Epidermal melanocyte (primary cell): ENCODE results near the gene C3.

Source experiments
- DNase-seq: peaks from one replicate; pipeline ENCODE4 v3.0.0; 2011; ENCODE audit warnings: low spot score; ENCODE audit not compliant: insufficient read length

Gene C3

DNA sequence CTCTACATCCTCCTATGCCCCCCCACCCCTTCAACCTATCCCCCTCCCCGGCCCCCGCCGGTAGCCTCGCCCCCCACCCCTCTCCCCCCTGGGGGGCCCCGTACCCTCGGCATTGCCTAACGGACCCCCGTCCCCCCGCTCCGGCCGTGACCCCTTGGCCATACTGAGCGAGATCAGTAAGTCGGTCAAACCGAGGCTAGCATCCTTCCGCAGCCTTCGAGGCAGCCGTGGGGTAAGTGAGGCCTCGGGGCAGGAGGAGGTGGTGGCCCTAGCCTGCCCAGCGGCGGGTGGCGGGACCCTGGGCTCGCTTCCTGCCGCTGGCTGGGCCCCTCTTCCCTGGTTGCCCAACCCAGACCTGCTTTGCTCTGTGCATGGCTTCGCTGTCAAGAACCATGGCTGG, 25.5 kb upstream of the C3 start:
- no peak for DNase-seq

DNA sequence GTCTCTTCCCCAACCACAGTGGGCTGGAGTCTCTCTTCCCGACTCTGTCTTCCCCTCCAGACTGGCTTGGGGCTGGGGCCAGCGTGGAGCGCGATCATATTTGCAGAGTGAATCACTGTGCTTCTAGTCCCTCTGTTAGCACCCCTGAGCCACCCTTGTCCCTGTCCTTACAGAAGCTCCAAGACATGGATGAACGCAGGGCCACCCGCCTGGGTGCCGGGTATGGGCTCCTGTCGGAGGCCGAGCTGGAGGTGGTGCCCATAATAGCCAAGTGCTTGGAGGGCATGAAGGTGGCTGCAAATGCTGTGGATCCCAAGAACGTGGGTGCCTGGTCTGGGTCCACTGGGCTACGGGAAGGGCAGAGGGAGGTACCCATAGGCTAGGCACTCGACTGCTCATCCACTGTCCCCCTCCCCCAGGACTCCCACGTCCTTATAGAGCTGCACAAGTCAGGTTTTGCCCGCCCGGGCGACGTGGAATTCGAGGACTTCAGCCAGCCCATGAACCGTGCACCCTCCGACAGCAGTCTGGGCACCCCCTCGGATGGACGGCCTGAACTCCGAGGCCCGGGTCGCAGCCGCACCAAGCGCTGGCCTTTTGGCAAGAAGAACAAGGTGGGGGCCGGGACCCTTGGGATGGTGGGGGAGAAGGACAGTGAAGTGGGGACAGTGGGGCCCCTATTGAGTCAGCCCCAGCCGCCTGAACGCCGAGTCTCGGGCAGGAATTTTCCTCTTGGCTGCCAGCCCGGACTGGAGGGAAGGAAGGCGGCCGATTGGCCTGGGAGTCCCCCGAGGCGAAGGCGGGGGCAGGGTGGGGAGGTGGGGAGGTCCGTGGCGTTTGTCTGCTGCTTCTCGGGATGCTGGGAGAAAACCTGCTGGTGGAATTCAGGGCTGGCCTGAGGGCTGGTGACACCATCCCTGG, 24.2 kb upstream of the C3 start:
- peak; percentile 84 for DNase-seq

DNA sequence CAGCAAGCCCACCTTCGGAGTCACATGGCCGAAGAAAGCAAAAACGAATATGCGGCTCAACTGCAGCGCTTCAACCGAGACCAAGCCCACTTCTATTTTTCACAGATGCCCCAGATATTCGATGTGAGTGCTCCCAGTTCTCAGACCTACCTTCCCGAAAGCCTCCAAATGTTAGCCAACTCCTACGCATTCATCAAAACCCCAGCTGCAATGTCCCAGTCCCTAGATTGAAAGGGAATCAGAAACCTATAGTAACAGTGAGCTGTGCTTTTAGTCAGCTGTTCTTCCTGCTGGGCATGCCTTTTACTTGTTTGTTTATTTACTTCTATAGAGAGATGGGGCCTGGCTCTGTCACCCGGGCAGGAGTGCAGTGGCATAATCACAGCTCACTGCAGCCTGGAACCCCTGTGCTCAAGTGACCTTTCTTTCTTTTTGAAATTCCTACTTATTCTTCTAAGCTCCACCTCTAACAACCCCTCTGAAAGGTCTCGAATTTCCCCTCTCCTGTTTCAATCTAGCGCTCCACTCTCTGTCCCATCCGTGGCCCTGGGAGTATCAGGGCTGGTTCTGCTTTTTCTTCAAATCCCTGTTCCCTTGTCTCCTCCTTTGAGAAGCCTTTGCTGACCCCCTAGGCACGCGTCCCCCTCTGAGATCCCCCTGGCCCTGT, 23.4 kb upstream of the C3 start:
- no peak for DNase-seq

DNA sequence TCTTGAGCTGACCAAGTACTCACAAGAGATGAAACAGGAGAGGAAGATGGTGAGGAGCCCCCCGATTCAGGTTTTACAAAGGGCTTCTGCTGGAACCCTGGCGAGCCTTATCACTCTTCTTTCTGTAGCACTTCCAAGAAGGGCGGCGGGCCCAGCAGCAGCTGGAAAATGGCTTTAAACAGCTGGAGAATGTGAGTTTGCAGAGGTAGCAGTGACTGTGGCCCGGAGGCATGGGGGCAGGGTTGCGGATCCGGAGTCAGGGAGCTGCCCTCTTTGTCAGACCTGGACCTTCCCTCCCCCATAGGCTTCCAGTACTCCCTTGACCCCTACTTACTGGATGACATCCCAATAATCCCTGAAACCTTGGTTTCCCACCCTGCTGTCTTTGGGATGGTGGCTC, 22.6 kb upstream of the C3 start:
- DNase-seq, result no peak

DNA sequence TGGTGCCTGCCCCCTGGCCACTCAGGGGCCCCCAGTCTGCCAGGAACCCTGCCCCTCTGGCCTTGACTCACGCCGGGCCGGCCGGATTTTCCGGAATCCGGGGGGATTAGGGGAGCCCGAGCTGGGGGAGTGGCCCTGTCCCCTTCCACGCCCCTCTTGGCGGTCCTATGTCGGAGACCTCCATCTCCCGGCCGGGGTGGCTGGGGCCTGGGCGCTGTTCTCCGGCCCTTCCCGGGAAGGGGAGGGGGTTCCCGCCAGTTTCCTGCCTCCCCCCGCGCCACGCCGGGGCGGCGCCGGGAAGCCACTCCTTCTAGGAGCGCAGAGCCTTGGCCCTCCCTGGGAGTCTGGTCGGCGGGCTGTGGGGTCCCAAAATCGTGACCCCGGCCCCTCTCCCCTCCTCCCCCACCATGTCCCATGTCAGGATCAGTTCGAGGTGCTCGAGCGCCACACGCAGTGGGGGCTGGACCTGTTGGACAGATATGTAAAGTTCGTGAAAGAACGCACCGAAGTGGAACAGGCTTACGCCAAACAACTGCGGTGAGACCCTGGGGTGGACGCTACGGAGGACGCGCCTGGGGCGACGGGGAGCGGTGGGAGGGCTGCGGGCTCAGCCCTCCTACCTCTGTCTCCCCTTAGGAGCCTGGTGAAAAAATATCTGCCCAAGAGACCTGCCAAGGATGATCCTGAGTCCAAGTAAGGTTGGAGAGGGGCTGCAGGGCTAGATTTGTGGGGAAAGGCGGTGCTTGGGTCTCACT, 20.3 kb upstream of the C3 start:
- DNase-seq, result no peak

DNA sequence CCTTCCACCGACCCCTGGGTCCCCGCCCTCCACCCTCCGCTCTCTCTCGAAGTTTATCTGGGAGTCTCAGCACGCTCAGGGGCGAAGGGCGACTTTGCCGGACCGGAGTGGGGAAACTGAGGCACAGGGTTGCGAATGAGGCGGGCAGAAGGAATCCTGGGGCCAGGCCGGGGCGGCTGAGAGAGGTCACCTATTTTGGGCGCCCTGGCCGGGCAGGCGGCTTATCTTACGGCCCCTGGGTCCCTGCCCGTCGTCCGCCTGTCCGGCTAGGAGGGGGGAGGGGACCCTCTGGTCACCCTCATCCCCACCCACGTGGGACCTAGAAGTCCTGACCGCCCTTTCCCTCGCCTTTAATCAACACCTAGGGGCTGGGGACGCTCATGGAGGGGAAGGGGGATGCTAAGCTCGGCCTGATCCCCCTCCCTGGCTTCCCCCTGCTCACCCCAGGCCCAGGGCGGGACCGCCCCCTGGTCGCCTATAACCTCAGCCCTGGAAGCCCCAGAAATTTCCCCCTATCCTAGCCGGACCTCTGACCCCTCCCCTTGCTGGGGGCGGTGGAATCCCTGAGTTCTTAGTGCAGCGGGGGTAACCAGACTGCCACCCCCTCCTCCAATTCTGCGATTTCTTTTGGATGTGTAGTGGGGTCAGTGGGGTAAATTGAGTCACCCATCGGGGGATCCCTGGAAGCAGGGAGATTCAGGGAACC, 19.6 kb upstream of the C3 start:
- no peak for DNase-seq

DNA sequence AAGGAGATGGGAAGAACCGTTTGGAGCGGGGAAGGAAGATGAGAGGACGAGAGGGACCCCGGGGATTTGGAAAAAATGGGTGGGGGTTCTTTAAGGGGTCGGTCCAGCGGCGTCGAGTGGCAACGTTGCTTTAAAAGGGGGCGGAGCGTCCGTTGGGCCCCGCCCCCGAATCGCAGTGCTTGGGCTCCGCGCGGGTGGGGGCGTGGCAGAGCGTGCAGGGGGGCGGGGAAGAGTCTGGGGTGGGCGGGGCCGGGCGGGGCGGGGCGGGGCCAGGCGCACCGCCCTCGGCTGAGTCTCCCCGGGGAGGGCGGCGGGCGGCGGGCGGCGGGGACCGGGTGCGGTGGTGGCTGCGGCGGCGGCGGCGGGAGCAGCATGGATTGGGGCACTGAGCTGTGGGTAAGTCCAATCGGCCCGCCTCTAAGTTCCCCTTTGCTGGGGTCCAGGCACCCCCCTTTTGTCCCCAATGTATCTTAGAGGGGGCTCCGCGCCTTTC, 19.0 kb upstream of the C3 start, which contains the start of gene TRIP10:
TRIP10 (plus strand) TSS at position 291 of the 493 bp plus-strand sequence; CDS start at position 373, 82 bp downstream.
- peak; percentile 58 for DNase-seq

DNA sequence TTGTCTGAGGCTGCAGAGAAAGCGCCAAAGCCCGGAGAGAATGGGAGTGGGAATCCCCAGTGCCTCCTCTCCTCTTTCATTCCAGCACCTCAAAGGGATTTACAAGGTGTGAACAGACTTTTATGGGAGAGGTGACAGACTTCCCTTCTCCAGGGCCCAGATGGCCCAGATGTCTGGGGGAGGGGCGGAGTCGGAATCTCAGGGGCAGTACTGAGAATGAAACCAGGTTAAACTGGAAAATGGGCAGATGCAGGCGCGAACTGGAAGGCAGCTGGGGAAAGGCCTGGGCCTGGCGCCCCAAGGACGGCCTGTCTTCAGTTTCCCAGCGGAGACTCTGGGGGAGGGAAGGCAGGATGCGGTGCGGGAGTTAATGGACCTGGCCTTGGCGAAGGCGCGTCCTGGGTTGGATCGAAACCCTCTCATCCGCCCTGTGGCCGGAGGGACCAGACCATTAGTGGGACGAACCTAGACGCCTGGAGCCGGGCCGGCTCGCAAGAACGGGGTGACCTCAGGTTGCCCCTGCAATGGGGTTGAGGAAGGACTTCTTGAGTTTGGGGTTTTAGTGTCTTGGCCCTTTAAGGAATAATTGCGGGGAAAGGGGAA, 18.4 kb upstream of the C3 start:
- no peak for DNase-seq

DNA sequence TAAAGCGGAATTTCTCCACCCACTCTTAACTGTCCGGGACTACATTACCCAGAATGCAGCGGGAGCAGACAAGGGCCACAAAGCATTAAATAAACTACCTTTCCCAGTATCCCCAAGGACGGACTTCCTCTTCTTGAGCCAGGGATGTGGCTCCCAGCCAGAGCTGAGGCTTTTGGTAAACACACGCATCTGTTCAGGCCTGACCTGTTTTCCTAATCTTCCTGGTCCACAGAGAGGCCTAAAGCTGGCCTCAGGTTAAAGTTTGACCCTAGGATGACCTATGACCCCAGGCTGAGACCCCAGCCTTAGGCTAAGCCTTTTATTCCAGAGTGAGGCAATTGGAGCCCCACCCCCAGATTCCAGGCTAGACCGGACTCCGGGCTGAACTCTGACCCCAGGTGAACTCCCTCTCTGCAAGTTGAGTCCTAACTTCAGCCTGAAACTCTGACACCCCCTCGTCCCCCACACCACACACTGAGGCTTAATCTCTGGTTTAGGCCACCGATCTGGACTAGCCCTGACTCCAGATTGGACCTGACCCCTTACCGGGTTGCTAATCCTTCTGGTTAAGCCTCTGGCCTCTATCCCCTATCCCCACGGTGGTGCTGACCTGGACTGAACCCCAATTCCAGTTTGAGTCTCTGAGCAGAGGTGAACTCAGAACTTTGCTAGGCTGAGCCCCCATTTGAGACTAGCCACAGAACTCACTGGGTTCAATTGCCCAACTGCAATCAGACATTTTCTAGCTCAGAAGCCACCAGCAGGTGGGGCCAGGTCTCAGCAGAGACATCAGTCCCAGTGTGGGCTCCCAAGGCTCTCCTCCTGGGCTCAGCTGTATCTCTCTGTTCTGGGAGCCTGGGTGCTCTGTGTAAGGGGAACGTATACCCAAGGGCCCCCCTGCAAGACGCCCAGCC, 17.7 kb upstream of the C3 start:
- DNase-seq, result no peak

DNA sequence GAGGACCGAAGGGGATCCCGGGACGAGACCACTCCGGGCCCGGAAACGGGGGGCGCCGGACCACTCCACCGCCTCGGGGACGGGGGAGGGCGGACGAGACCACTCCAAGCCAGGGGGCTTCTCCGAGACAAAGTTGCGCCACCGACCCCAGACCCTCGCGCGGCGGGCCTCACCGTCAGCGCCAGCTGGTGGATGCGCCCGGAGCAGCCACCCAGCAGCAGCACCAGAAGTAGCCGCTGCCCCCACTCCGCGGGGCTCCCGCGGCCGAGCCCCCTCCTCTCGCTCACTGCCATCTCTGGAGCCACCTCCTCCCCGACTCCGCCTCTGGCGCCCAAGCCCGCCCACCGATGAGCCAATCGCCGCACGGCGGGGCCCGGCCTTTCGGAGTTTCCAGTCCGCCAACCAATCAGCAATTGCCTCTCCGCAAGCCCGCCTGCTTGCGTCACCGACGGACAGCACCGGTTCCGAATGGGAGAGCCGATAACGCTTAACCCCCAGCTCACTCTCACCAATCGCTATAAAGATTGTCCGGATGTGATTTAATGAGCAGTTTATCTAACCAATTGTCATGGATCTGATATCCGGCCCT, 16.9 kb upstream of the C3 start, which contains the start of gene GPR108:
GPR108 (minus strand) TSS at position 297 of the 589 bp plus-strand sequence; CDS start at position 293, 4 bp downstream.
- DNase-seq, result peak; percentile 99

DNA sequence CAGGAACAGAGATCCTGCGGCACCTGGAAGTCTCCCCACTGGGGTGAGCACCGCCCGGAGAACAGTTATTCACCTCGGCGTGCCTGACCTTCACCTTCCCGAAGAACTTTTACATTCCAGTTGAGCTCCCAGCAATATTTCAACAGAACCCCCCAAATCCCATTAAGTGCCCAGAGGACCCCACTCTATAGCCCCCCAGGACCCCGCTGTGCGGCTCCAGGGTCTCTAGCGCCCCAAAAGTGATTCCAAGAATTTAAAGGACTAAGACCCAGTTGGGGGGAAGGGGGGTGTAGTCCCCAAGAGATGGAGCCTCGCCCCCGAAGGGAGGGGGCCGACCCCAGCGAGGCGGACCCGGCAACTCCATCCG, 16.4 kb upstream of the C3 start:
- no peak for DNase-seq

DNA sequence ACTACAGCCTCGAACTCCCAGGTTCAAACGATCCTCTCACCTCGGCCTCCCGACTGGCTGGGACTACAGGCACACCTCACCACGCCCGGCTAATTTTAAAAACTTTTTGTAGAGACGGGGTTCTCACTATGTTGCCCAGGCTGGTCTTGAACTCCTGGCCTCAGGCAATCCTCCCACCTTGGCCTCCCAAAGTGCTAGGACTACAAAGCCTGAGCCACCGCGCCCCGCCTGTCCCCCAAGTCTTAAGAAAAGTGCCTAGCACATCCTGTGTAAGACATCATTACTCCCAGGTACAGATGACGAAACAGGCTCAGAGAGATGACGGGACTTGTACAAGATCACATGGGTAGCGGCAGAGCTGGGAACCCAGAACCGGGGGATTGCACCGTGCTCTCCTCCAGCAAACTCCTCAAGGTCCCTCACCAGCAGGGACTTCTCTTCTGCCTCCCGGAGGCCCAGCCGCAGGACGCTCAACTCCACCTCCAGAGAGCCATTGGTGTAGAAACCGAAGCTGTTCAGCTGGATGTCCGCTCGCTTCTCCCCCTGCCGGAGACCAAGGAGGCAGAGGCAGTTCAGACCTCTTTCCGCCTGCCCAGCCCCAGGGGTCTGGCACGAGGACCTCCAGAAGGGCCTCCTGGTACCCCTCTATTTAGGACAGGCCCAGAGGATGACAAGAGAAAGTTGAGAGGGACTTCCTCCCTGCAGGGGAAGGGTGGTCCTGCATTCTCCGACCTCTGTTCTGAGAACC, 15.9 kb upstream of the C3 start:
- DNase-seq, result peak; percentile 95

DNA sequence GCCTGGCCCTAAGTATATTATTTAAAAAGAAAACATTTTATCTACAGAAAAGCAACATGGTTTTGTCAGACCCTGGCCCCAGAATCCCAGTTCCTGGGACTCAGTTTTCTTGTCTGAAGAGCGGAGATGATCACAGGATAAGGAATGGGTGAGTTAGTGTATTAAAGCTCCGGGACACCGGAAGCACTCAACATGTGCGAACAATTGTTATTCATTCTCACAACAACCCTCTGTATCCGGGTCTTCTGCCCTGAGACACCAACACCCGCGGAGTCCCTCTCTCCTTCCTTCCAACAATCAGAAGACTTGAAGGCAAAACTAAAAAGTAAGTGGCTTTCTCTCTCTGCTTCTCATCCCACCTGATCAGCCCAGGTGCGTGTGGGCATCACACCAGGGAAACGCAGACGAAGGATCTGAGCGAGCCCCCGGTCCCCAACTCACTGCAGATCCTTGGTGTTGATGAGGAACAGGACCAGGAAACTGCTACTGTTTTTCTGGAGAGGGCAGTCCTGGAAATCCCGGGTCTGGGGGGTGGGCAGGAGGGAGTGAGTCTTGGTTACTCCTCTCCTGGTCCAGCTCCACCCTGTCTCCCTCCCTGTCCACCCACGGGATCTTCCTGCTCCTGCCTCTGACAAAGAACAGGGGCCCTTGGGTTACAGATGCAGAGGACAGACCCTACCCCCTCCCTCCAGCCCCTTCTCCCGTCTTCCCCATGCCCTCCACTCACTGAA, 14.9 kb upstream of the C3 start:
- DNase-seq, result no peak

DNA sequence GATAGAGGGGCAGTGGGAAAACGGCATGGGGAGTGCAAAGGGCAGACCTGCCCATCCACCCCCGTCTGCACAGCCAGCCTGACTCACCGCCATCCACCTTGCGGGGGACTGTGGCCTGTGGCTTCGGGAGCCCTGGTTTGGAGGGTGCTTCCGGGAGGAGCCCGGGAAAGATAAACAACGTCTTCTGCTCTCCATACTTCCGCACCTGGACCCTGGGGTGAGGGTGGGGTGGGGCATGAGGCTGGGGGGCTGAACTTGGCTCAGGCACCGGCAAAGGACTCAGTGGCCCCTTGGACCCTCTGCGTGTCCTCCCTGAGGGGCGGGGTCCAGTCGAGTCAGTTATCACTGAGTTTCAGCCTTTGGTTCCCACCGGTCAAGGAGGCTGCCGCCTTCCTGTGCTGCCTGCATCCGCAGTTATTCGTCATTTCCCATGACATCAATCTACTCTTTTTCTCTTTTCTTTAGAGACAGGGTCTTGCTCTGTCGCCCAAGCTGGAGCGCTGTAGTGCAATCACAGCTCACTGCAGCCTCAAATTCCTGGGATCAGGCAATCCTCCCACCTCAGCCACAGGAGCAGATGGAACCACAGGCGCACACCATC, 13.7 kb upstream of the C3 start:
- DNase-seq, result no peak

DNA sequence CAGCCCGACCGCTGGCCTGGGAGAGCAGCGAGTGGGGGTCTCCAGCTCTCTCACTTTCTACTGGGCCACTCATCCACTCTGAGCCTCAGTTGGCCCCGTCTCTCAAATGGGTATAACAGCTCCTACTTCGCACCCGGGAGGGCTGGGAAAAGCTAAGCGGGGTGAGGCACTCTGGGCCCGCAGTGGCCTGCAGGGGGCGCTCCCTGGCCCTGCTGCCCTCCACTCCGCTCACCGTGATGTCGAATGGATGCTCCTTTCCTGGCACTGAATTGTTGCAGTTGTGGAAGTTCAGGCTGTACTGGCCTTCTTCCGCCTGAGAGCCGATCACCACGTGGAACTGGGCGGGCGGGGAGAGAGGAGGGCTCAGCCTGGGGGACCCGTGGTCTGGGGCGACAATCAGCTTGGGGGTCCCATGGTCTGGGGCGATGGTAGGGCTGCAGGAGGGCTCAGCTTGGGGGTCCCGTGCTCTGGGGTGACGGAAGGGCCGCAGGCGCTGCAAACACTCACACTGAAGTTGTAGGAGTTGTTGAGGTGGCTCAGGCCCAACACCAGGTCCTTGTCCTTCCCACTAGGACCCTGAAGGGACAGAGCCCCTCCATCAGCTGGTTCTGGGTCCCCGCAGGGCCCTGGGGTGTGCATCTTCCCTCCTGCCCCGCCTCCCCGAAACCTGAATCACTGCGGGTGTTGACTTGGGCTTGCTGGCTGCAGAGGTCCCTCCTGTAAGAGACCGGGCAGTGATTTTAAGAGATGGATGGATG, 13.1 kb upstream of the C3 start:
- DNase-seq, result no peak

DNA sequence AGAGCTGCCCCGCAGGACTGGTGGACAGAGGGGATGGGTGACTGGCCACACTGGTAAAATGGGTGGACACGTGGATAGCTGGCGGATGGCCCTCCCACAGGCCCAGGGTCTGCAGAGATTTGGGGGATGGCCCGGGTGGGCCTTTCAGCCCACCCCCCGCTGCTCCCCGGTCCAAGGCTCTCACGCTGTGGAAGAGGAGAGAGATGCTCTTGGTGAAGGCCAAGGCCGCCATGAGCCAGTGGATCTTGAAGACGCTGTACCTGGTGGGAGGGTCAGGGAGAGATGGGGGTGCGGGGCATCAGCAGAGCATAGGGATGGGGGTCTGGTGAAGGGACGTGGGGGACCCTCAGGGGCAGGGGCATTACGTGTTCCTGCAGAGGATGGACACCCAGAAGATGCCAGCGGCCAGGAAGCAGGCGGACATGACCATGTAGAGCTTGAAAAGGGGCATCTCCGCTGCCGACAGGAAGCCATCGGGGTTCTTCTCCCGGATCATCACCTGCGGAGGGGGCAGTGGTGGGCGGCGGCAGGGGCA, 12.4 kb upstream of the C3 start:
- DNase-seq, result no peak
